ENCODE results near the gene AGBL4.

The AGBL4 gene

GRCh38 chr1:48644905-48645605, 1378.7 kb downstream of the AGBL4 start:
- DNase-seq (ENCODE audit: low spot score): no peak

DNA sequence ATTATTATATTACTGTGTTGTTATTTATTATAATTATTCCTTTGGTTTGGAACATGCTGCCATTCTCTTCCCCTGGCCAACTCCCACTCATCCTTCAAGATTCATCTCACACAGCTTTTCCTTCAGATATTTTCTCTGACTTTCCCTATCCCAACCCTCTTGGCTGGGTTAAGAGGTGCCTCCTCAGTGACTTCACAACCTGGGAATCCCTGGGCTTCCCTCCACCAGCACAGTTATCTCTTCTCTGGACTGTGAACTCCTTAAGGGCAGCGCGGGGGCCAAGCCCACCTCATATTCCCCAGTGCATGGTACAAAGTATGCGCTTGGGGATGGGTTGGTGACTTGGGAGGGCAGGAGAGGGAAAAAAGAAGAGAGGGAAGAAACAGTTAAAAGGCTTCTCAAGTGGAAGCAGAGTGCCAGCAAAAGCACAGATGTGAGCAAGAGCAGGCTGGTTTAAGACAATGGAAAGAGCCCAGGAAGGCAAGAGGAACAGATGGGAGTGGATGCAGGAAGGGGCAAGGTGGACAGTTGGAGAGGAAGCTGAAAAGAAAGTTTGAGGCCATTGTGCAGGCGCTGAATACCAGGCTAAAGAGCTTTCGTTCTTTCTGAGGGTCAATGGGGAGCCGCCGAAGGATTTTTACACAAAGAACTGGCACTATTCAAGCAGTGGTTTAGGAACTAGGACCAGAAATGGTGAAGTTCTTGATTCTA, 1379.4 kb downstream of the AGBL4 start:
- DNase-seq (ENCODE audit: low spot score): no peak

DNA sequence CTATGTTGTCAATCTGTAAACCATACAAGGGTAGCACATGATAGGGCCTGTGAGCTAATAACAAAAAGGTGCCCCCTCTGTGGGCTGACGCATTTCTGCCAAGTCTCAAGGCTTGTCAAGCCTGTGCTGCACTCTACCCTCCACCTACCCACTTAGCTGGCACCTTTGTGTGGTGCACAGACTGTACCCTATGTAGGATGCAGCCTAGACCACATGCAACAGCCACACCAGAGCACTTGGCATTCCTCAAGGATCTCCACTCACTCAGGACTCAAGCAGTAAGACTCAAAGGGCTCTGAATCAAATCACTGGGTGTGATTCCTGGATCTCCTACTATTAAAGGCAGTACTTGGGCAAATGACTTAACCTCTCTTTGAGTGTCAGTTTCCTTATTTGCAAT, 1380.6 kb downstream of the AGBL4 start:
- no peak for DNase-seq (ENCODE audit: low spot score)

- no peak for DNase-seq (ENCODE audit: low spot score)
Measured at GRCh38 chr1:48640836-48641492, 1382.8 kb downstream of the AGBL4 start.

GRCh38 chr1:48629867-48630266, 1393.9 kb downstream of the AGBL4 start:
- no peak for DNase-seq (ENCODE audit: low spot score)

DNA sequence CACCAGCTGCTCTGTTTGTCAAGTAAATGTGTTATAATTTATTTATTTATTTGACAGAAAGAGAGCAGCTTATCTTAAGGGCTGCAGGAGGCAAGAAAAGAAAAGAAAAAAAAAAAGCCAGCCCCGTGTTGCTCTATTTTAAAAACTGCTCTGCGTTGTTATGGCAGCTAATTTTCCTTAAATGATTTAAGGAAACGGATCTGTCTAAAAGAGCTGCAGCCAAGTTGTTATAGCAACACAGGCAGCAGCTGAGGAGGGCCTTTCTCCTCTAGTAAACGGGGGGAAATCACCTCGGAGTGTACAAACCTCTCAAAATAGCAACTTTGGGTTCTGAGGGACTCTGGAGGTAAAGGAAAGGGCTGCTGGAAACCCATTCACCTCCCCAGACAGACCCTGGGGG, 1396.3 kb downstream of the AGBL4 start:
- no peak for DNase-seq (ENCODE audit: low spot score)

DNA sequence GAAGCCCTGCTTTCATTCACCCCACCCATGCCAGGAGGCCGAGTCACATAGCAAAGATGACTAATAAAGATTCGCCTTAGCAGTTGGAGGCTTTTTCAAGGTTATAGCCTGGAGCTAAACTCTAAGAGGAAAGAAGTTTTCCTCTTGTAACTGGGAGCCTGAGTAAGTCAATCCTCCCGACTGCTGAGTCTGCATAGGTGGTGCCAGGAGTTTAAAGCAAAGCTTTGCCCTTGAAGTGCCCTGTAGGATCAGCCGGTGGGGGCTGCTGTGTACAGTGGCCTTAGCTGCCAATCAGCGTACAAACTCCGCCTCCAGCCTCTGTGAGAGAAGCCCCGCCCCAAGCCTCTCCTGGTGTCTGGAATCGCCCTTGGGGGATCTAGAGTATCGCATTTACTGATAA, 1404.2 kb downstream of the AGBL4 start:
- DNase-seq (ENCODE audit: low spot score): no peak

DNA sequence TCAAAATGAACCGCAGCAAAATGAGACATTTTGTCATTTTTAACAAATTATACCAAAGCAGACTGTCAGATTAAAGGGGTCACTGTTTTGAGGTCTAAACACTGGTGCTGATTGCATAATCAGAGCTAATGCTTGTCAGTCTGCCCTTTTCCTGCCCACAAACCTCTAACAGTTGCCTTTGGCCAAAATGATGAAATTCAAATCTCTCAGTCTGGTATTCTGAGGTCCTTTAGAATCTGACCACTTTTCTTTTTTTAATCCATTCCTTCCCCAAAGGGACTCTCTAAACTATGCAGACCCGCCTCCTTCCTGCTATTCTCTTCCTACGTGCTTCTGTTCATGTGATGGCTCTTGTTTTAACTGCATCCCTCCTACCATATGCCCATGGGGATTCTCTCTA, 1406.5 kb downstream of the AGBL4 start:
- DNase-seq (ENCODE audit: low spot score): no peak

DNA sequence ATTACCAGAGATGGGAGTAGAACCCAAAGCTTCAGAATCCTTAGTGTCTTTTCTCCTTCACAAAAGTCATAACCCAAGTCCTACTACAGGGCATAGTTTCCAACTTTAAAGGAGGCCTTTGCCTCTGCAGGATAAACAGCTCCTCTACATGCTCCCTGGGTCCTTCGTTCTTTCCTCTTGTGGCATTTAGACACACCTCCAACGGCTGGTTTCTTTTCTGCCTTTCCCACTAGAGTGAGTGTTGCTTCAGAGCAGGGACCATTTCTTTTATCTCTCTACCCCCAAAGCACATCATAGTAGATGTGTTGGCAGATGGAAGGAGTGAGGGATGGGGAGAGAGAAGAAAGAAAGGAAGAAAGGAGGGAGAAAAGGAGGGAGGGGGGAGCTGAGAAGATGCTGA, 1407.0 kb downstream of the AGBL4 start:
- DNase-seq (ENCODE audit: low spot score): no peak

DNA sequence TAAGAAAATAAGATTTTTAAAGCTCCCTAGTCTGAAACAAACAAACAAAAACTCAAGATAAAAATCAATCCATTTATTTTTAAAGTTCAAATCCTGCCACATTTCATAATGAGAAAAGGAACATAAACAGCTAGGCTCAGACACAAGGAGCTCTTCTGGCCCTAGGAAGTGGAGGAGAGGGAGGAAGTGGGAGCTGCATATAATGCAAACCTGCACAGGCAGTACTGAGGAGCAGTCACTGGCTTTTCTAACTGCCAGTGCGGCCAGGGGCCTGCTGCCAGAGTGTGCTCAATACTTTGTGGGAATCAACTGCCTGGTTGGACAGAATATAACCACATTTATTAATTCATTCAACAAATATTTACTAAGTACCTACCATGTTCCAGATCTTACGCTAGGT, 1411.9 kb downstream of the AGBL4 start:
- DNase-seq (ENCODE audit: low spot score): no peak

DNA sequence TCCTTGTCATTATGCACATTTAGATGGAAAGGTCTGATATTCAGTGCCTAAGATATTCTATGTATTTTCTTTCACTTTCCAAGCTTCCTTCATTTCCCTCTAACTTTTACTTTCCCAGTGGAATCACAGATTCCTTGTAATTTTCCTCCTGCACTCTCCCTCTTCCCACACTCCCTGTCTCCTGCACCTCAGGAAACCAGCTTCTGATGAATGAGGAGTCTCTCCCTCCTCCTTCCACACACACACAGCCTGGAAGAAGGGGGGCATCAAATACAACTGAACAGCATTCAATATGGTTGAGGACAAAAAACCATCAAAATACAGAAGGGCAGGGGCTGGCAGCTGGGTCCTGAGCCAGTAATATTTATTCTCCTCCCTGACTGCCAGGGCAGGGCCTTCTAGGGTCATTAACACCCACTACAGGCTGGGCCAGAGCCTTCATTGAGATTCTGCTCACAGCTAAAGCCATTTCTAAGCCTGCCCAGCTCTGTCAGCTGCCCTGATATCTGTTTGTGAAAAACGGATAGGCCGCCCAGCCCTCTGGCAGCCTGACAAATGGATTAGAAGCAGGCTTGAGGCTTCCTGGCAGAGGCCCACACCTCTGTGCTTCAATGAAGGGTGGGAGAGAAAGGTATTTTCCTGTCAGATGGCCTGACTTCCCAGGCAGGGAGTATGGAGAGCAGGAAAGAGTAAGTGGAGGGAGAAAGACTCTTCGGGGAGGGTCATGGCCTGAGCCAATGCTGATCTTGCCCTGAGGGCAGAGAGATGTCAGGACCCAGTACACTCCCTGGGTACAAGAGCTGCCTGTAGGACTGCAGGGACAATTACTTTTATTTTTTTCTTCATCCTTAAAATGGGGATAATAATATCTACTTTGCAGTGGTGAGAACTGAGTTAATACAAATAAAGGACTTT, 1412.9 kb downstream of the AGBL4 start:
- no peak for DNase-seq (ENCODE audit: low spot score)

- DNase-seq (ENCODE audit: low spot score): no peak
Measured at GRCh38 chr1:48608882-48609281, 1414.9 kb downstream of the AGBL4 start.

- no peak for DNase-seq (ENCODE audit: low spot score)
Measured at GRCh38 chr1:48603222-48603621, 1420.5 kb downstream of the AGBL4 start.

DNA sequence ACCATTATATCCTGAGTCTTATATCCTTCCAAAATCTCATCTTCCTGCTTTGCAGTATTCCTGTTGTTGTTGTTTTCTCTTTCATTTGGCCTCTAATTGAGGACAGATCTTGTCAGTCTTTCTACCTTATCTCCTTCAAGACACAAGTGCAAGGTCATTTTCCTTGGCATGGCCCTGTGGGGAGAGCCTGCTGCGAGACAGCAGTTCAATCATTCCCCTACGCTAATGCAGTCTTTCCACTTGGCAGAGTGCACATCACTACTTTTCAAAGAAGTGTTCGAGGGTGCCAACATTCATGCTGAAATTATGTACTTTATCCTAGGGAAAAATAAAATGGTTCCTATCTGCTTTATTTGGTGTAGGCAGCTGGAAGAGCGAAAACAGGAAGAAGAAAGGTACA, 1421.4 kb downstream of the AGBL4 start:
- no peak for DNase-seq (ENCODE audit: low spot score)

GRCh38 chr1:48600182-48600581, 1423.6 kb downstream of the AGBL4 start:
- DNase-seq (ENCODE audit: low spot score): no peak

- no peak for DNase-seq (ENCODE audit: low spot score)
Measured at GRCh38 chr1:48597663-48598062, 1426.1 kb downstream of the AGBL4 start.

DNA sequence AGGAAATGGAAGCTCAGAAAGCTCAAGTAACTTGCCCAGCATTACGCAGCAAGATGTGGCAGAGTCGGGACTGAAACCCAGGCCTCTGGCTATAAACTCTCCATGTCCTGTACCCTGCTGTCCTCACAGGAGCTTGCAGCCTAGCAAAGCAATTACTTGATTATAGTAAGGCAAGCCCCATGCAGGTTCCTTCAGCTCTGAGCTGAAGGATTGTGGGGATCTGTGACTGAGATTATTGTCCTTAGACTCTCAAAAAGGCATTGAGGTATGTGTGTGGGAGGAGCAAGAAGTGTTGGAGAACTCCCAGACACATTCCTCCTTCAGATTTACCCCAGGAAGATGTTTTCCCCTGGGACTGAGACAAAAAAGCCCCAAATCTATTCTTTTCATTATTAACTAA, 1427.7 kb downstream of the AGBL4 start:
- no peak for DNase-seq (ENCODE audit: low spot score)

DNA sequence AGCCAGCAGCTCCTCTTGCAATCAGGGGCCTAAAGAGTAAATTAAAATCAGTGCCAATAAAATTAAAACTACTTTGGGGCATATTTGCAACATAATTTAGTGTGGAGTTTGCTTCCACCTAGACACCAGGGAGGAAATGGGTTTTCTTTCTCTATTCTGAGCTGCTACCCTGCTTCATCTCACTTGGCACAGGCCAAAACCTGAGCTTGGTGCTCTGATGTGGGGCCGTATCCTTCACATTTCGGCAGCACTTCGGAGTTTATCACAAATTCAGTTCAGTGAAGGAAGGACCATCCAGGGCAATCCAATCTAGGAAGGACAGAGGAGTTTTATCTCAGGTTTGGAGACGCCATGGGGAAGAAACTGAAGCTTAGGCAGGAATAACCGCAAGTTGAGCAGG, 1428.1 kb downstream of the AGBL4 start:
- no peak for DNase-seq (ENCODE audit: low spot score)

DNA sequence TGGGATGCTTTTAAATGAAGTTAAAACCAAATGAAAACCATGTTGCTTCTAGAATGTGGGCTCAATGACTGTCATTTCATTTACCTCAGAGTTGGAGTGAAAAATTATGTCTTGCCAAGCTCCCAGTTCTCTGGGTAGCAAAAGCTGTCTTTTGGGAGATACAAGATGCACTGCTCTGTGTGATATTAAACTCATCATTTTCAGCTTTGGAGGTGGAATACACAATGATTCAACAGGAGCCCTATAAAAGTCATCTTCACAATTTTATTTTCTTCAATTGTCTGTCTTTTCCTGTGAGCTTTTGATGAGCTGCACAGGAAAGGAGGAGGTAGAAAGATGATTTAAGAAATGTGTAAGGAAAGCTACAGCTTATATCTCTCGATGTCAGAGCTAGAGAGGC, 1431.4 kb downstream of the AGBL4 start:
- no peak for DNase-seq (ENCODE audit: low spot score)

GRCh38 chr1:48591181-48591580, 1432.6 kb downstream of the AGBL4 start:
- no peak for DNase-seq (ENCODE audit: low spot score)

DNA sequence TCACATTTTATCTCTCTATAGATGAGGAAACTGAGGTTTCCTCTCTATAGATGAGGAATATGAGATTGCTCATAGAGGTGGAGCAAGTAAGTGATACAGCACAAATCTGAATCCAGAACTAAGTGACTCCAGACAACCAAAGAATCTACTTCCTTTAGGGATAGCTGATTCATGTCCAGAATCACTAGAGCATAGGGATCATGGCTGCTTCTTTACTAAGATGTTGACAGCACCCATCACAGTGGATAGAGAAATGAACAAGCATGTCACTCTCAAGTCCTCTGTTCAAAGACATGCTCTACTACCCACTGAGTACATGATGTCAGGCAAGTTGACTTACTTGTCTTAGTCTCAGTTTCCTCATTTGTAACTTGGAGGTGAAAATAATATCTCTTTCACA, 1435.7 kb downstream of the AGBL4 start:
- no peak for DNase-seq (ENCODE audit: low spot score)

DNA sequence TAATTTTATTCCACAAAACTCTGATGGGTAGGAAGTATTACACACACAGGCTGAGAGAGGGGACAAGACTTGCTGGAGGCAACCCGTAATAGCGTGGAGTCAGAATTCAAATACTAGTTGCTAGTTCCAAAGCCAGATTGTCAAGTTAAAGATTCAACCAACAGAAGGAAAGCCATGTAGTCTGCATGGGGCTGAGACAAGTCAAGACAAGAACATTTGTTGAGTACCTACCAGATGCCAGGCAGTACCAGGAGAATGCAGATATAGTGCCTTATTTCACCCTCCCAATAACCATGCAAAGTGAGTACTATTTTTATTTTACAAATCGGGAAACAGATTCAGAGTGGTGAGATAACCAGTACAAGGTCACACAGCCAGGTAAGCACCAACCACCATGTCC, 1441.3 kb downstream of the AGBL4 start:
- no peak for DNase-seq (ENCODE audit: low spot score)
